ENCODE results near the gene DNAJC16.
"Not testable (repeated sequence)": the region's sequence is repeated elsewhere in the genome, so short reads cannot be mapped to it uniquely, and the experiment has no call there.

Gene DNAJC16

DNA sequence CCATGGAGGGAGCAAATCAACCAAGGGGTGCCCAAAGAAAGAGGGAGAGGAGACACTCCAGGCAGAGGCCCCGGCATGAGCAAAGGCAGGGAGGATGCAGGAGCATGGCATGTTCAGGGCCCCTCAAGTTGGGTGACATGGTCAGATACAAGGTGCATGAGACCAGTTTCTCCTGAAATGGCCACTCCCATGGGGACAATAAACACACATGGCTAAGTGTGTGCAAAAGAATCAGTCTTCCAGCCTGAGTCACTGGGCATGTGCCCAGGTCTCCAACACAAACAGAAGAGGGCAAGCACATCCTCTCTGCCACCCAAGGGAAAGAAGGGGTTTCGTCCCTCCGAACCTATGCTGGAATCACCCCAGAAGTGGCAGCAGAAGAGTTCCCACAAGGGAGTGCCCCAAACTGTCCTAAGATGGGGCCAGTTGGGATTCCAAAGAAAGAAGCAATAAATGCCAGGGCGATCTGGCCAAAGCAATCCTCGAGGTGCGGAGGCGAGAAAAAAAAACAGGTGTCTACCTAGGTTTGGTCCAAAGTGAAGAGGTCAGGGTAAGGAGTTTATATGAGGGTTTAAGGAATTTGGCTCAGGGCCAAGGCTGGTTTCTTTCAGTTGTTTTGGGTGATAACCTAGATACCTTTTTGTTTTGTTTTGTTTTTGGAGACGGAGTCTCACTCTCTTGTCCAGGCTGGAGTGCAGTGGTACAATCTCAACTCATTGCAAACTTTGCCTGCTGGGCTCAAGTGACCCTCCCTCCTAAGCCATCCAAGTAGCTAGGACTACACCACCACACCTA, 15.8 kb upstream of the DNAJC16 start:
- no peaks in the 10 kb centered on the region for H3K36me3 ChIP-seq (replicated peaks; ENCODE audit: insufficient read depth, low read length)
- no peaks in the 10 kb centered on the region for H3K27me3 ChIP-seq (replicated peaks; ENCODE audit: insufficient read depth, low read length)
- no peak for DNase-seq
- H3K4me1 ChIP-seq (ENCODE audit: low read length) = no peaks in the 10 kb centered on the region
- H3F3A ChIP-seq (ENCODE audit: insufficient read depth, low read length) = no peaks in the 10 kb centered on the region
- no peaks in the 10 kb centered on the region for H3K79me2 ChIP-seq (ENCODE audit: low read length)
- H4K20me1 ChIP-seq (ENCODE audit: insufficient read depth, low read length) = no peaks in the 10 kb centered on the region
- no peaks in the 10 kb centered on the region for H3K9me2 ChIP-seq (replicated peaks; ENCODE audit: insufficient read depth, low read length)
- H3K9ac ChIP-seq (ENCODE audit: low read length) = no peak overlapping the region
- H3K4me2 ChIP-seq (ENCODE audit: low read depth, low read length) = no peak overlapping the region
- H3K27ac ChIP-seq (ENCODE audit: low read length) = no peak overlapping the region
- H2AFZ ChIP-seq (ENCODE audit: low read length) = no peak overlapping the region
- no peak overlapping the region for H3K4me3 ChIP-seq (ENCODE audit: low read length)
- TF ChIP-seq, protein P1, sequence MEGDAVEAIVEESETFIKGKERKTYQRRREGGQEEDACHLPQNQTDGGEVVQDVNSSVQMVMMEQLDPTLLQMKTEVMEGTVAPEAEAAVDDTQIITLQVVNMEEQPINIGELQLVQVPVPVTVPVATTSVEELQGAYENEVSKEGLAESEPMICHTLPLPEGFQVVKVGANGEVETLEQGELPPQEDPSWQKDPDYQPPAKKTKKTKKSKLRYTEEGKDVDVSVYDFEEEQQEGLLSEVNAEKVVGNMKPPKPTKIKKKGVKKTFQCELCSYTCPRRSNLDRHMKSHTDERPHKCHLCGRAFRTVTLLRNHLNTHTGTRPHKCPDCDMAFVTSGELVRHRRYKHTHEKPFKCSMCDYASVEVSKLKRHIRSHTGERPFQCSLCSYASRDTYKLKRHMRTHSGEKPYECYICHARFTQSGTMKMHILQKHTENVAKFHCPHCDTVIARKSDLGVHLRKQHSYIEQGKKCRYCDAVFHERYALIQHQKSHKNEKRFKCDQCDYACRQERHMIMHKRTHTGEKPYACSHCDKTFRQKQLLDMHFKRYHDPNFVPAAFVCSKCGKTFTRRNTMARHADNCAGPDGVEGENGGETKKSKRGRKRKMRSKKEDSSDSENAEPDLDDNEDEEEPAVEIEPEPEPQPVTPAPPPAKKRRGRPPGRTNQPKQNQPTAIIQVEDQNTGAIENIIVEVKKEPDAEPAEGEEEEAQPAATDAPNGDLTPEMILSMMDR (IDR thresholded peaks at IDR 0.05; ENCODE audit: low read length) = no peak
- TF ChIP-seq EZH2phosphoT487 (IDR thresholded peaks at IDR 0.05; ENCODE audit: low read length) (no peak), EZH2 (optimal IDR thresholded peaks at IDR 0.05; ENCODE audit: low read depth, low read length) (no peak)
- H3K9me3 ChIP-seq (replicated peaks; ENCODE audit: insufficient read depth, low read length) = no peaks in the 10 kb centered on the region

DNA sequence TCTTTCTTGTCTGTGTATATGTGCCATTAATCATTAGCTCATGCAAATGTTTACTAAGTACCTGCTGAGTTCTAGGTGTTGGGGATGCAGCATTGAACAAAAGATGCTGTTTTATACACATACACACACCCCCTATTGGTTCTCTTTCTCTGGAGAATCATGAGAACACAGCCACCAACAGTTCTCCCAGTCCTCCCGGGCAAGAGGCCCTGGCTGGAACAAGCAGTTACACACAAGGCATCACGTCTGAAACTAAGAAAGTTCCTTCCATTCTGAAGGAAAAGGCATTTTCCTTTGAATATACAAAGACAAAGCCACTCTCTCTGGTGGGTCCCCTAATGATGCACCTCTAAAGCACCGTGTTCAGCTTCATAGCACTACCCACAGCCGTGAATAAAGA, 13.5 kb upstream of the DNAJC16 start:
- H3K4me1 ChIP-seq (ENCODE audit: low read length) = no peaks in the 10 kb centered on the region
- no peak for TF ChIP-seq EZH2 (optimal IDR thresholded peaks at IDR 0.05; ENCODE audit: low read depth, low read length)
- H3K4me2 ChIP-seq (ENCODE audit: low read depth, low read length) = no peak overlapping the region
- H3K9me2 ChIP-seq (replicated peaks; ENCODE audit: insufficient read depth, low read length) = no peaks in the 10 kb centered on the region
- DNase-seq = no peak
- H3K27ac ChIP-seq (ENCODE audit: low read length) = no peak overlapping the region
- H4K20me1 ChIP-seq (ENCODE audit: insufficient read depth, low read length) = no peaks in the 10 kb centered on the region
- H2AFZ ChIP-seq (ENCODE audit: low read length) = no peak overlapping the region
- H3K27me3 ChIP-seq (replicated peaks; ENCODE audit: insufficient read depth, low read length) = no peaks in the 10 kb centered on the region
- H3K79me2 ChIP-seq (ENCODE audit: low read length) = no peaks in the 10 kb centered on the region
- no peaks in the 10 kb centered on the region for H3K9me3 ChIP-seq (replicated peaks; ENCODE audit: insufficient read depth, low read length)
- H3K36me3 ChIP-seq (replicated peaks; ENCODE audit: insufficient read depth, low read length) = no peaks in the 10 kb centered on the region
- no peak overlapping the region for H3K4me3 ChIP-seq (ENCODE audit: low read length)
- H3F3A ChIP-seq (ENCODE audit: insufficient read depth, low read length) = no peaks in the 10 kb centered on the region
- H3K9ac ChIP-seq (ENCODE audit: low read length) = no peak overlapping the region

DNA sequence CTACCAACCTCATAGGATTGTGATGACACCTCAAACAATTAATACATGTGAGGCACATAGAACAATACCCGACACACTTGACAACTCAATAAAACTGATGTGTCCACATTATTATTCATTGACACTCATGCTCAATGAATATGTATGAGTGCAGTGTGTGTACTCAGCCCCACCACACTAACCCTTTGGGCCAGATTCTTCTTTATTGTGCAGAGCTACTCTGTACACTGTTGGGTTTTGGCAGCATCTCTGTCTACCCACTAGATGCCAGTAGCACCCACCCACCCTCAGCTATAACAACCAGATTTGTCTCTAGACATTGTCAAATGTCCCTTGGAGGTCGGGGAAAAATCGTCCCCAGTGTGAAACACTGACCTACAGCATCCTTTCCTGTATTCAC, 12.7 kb upstream of the DNAJC16 start:
- H3K4me1 ChIP-seq (ENCODE audit: low read length) = no peaks in the 10 kb centered on the region
- DNase-seq = no peak
- no peaks in the 10 kb centered on the region for H3K36me3 ChIP-seq (replicated peaks; ENCODE audit: insufficient read depth, low read length)
- H3F3A ChIP-seq (ENCODE audit: insufficient read depth, low read length) = no peaks in the 10 kb centered on the region
- no peak overlapping the region for H2AFZ ChIP-seq (ENCODE audit: low read length)
- no peak overlapping the region for H3K27ac ChIP-seq (ENCODE audit: low read length)
- no peak for TF ChIP-seq EZH2phosphoT487 (IDR thresholded peaks at IDR 0.05; ENCODE audit: low read length)
- TF ChIP-seq, protein P1 (IDR thresholded peaks at IDR 0.05; ENCODE audit: low read length) = no peak
- TF ChIP-seq EZH2 (optimal IDR thresholded peaks at IDR 0.05; ENCODE audit: low read depth, low read length) = no peak
- H3K9me3 ChIP-seq (replicated peaks; ENCODE audit: insufficient read depth, low read length) = no peaks in the 10 kb centered on the region
- H3K9ac ChIP-seq (ENCODE audit: low read length) = no peak overlapping the region
- H3K4me2 ChIP-seq (ENCODE audit: low read depth, low read length) = no peak overlapping the region
- H3K27me3 ChIP-seq (replicated peaks; ENCODE audit: insufficient read depth, low read length) = no peaks in the 10 kb centered on the region
- no peaks in the 10 kb centered on the region for H4K20me1 ChIP-seq (ENCODE audit: insufficient read depth, low read length)
- H3K79me2 ChIP-seq (ENCODE audit: low read length) = no peaks in the 10 kb centered on the region
- H3K9me2 ChIP-seq (replicated peaks; ENCODE audit: insufficient read depth, low read length) = no peaks in the 10 kb centered on the region
- no peak overlapping the region for H3K4me3 ChIP-seq (ENCODE audit: low read length)

DNA sequence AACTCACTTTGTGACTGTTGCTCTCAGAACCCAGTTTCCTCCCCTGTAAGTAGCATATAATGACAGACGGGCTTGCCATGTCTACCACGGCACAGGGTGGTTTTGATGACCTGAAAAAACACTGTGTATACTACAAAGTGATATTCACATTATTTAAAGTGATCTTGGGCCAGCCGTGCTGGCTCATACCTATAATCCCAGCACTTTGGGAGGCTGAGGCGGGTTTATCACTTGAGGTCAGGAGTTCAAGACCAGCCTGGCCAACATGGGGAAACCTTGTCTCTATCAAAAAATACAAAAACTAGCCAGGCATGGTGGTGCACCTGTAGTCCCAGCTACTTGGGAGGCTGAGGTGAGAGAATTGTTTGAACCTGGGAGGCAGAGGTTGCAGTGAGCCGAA, 12.1 kb upstream of the DNAJC16 start:
- DNase-seq; H3K4me2 ChIP-seq (ENCODE audit: low read depth, low read length); H3K4me1 ChIP-seq (ENCODE audit: low read length); H3K36me3 ChIP-seq (replicated peaks; ENCODE audit: insufficient read depth, low read length); H3K27ac ChIP-seq (ENCODE audit: low read length); H3K9ac ChIP-seq (ENCODE audit: low read length); H3K9me3 ChIP-seq (replicated peaks; ENCODE audit: insufficient read depth, low read length); H3K79me2 ChIP-seq (ENCODE audit: low read length); H3F3A ChIP-seq (ENCODE audit: insufficient read depth, low read length); H3K9me2 ChIP-seq (replicated peaks; ENCODE audit: insufficient read depth, low read length); H3K27me3 ChIP-seq (replicated peaks; ENCODE audit: insufficient read depth, low read length); H4K20me1 ChIP-seq (ENCODE audit: insufficient read depth, low read length); H3K4me3 ChIP-seq (ENCODE audit: low read length); H2AFZ ChIP-seq (ENCODE audit: low read length): not testable (repeated sequence)

Measured in MM.1S (cell line).